Cortex of kidney (tissue), 1 donor: ENCODE results near the gene ZBTB48.
A peak's percentile ranks its signal among the peaks of the same experiment; 100 is the strongest.

Experiments
- DNase-seq: peaks from one replicate; lab custom pipeline; 2025; lab: John Stamatoyannopoulos, UW

ZBTB48 gene

GRCh38 chr1:6612641-6613360, 33.0 kb downstream of the ZBTB48 start:
- no peak for DNase-seq

GRCh38 chr1:6613361-6614018, 33.7 kb downstream of the ZBTB48 start, which contains the start of gene PHF13:
Gene PHF13, plus strand, starts transcription at chr1:6613731. Its CDS starts 336 bp downstream, at chr1:6614067.
- peak; percentile 91 for DNase-seq

- DNase-seq, result no peak
Observed at GRCh38 chr1:6614019-6614928, 34.5 kb downstream of the ZBTB48 start.

- DNase-seq, result no peak
Observed at GRCh38 chr1:6614929-6615785, 35.4 kb downstream of the ZBTB48 start.

- DNase-seq, result no peak
Observed at GRCh38 chr1:6619045-6619444, 39.3 kb downstream of the ZBTB48 start.

GRCh38 chr1:6621429-6622391, 41.9 kb downstream of the ZBTB48 start:
- DNase-seq, result no peak

- DNase-seq, result no peak
Observed at GRCh38 chr1:6622396-6623152, 42.8 kb downstream of the ZBTB48 start.

GRCh38 chr1:6623269-6623965, 43.6 kb downstream of the ZBTB48 start:
- no peak for DNase-seq

- no peak for DNase-seq
Observed at GRCh38 chr1:6624710-6625583, 45.2 kb downstream of the ZBTB48 start, which contains the start of gene THAP3. Gene THAP3, plus strand, starts transcription at chr1:6624868. Its CDS starts 351 bp downstream, at chr1:6625219.

GRCh38 chr1:6625584-6626149, 45.9 kb downstream of the ZBTB48 start:
- DNase-seq, result no peak

GRCh38 chr1:6627031-6627430, 47.2 kb downstream of the ZBTB48 start:
- no peak for DNase-seq

GRCh38 chr1:6627841-6628545, 48.2 kb downstream of the ZBTB48 start:
- no peak for DNase-seq

GRCh38 chr1:6628971-6629479, 49.2 kb downstream of the ZBTB48 start:
- no peak for DNase-seq

- no peak for DNase-seq
Observed at GRCh38 chr1:6630027-6630426, 50.2 kb downstream of the ZBTB48 start.

GRCh38 chr1:6631058-6631457, 51.3 kb downstream of the ZBTB48 start:
- DNase-seq, result no peak
